Transverse colon (tissue), 4 donors: ENCODE results near the gene PPP1R37. TPM values are rescaled to one million over a fixed set of nuclear protein-coding genes. Genes with fewer than 3 reads are reported as not detected.

ENCODE experiments used
- DNase-seq: peaks from one replicate; pipeline ENCODE4 v3.0.0-alpha.2; 2019
- H3K27ac ChIP-seq, 4 donors: fragments of 200-600 bp; sonication (generic); 2 replicates each; pipeline ENCODE4 v1.5.1; 2016 to 2018; ENCODE audit warnings: inconsistent platforms in 4 of 4
- H3K27me3 ChIP-seq: fragments of 200-600 bp; sonication (generic); 2 replicates; pipeline ENCODE4 v1.5.1; 2017; ENCODE audit warnings: inconsistent platforms
- H3K36me3 ChIP-seq, 4 donors: fragments of 200-600 bp; sonication (generic); 2 replicates each; pipeline ENCODE4 v1.5.1; 2017 to 2019; ENCODE audit warnings: inconsistent platforms in 4 of 4
- H3K4me1 ChIP-seq, 4 donors: fragments of 200-600 bp; sonication (generic); 2 replicates each; pipeline ENCODE4 v1.5.1; 2017 to 2020; ENCODE audit warnings: inconsistent platforms in 4 of 4
- H3K4me3 ChIP-seq, 4 donors: fragments of 200-600 bp; sonication (generic); 1 replicate in 1 of 4; 2 replicates in 3 of 4; pipeline versions ENCODE4 v1.5.1 to v1.6.1; 2017 to 2019; ENCODE audit warnings: inconsistent platforms in 4 of 4
- H3K9me3 ChIP-seq, 2 donors: fragments of 200-600 bp; sonication (generic); 2 replicates each; pipeline ENCODE4 v1.5.1; 2017 to 2019; ENCODE audit warnings: inconsistent platforms in 2 of 2
- CTCF ChIP-seq, 5 experiments: fragments of 200-600 bp in 3 of 5; fragments of 450-650 bp in 2 of 5; sonication (generic) in 3 of 5; IDR thresholded peaks; 1 replicate in 2 of 5; 2 replicates in 3 of 5; pipeline ENCODE4 v1.5.1; 2016 to 2017; ENCODE audit warnings: antibody characterized with exemption in 5 of 5, inconsistent platforms in 3 of 5, mild to moderate bottlenecking in 2 of 5, moderate library complexity in 1 of 5
- EP300 ChIP-seq: sonication (generic); formaldehyde crosslinking; IDR thresholded peaks from one replicate; pipeline ENCODE4 v1.6.1; 2017; ENCODE audit warnings: antibody characterized with exemption, low read depth
- POLR2A ChIP-seq: fragments of 450-650 bp; IDR thresholded peaks from one replicate; pipeline ENCODE4 v1.6.1; 2016; ENCODE audit warnings: antibody characterized with exemption, mild to moderate bottlenecking, moderate library complexity
- POLR2AphosphoS5 ChIP-seq, 3 donors: sonication (generic); formaldehyde crosslinking; IDR thresholded peaks; one replicate each; pipeline ENCODE4 v1.6.1; 2016; ENCODE audit warnings: antibody characterized with exemption in 3 of 3
- WGBS, 2 donors: methylation state at CpG; one replicate each; pipeline ENCODE4 v1.1.5; 2018; ENCODE audit warnings: low coverage in 1 of 2; 5-methylcytosine and 5-hydroxymethylcytosine counted together
- in situ Hi-C, 4 donors: fragments of 200-750 bp; cut with MboI; loops; one replicate each; pipeline versions ENCODE4 v1.15.0 to v1.15.1; 2017; ENCODE audit warnings: low sequenced_read_pairs in 3 of 4, low pct_ligation_motif_present in 1 of 4, low pct_unique_long_range_greater_than_20kb in 1 of 4
- intact Hi-C: fragments of 100-400 bp; cut with DNase I; formaldehyde crosslinking; loops from one replicate; pipeline ENCODE4 v1.15.1; 2023; ENCODE audit warnings: low total_unique reads
- total RNA-seq, 4 donors: library from RNA; depleted of rRNA; stranded (reverse); fragments of >200 nt; gene quantifications; one replicate each; pipeline ENCODE4 v1.1.0, GENCODE V29; 2016

Gene PPP1R37
- total RNA-seq, 4 donors from 2014 or later, result 31.1 to 92.5 (median 45.2) TPM

- Histone ChIP-seq H3K36me3 (no peaks in the 10 kb centered on the region), H3K4me1 (no peaks in the 10 kb centered on the region), H3K27me3 (no peaks in the 10 kb centered on the region), H3K9me3 (no peaks in the 10 kb centered on the region), H3K4me3 (no peak overlapping the region), H3K27ac (no peak overlapping the region)
- 46% methylated on average over 13 of the region's 13 CpGs; no CpG with 5 or more reads in 1 of the 2 donors for WGBS, 2 donors
- no peak for TF ChIP-seq EP300
- peak in 2 of 5 experiments; percentile 19 to 39 for TF ChIP-seq CTCF (IDR thresholded peaks at IDR 0.05)
- DNase-seq, result no peak
- intact Hi-C loops (no loop called here), in situ Hi-C loops (no loop called here)
These were observed 38.1 kb downstream of the PPP1R37 start for GRCh38 chr19:45130888-45131615.

- Histone ChIP-seq H3K27ac (no peak overlapping the region), H3K36me3 (no peaks in the 10 kb centered on the region), H3K4me1 (peaks cover 0 to 17% (median 0%) of the 10 kb centered on the region in 4 donors), H3K9me3 (no peaks in the 10 kb centered on the region), H3K4me3 (no peak overlapping the region), H3K27me3 (no peaks in the 10 kb centered on the region)
- intact Hi-C loops (no loop called here), in situ Hi-C loops (no loop called here)
- 91% methylated on average over 8 of the region's 8 CpGs; no CpG with 5 or more reads in 1 of the 2 donors for WGBS, 2 donors
- TF ChIP-seq POLR2A (no peak), CTCF (IDR thresholded peaks at IDR 0.05) (no peak), POLR2AphosphoS5 (IDR thresholded peaks at IDR 0.05) (no peak), EP300 (no peak)
- no peak for DNase-seq
These were observed 40.7 kb downstream of the PPP1R37 start for GRCh38 chr19:45133661-45134060.

GRCh38 chr19:45135176-45135885 lies 42.4 kb downstream of the PPP1R37 start:
- Histone ChIP-seq H3K9me3 (no peaks in the 10 kb centered on the region), H3K27ac (no peak overlapping the region), H3K36me3 (no peaks in the 10 kb centered on the region), H3K27me3 (no peaks in the 10 kb centered on the region), H3K4me3 (no peak overlapping the region), H3K4me1 (peaks cover 0 to 17% (median 0%) of the 10 kb centered on the region in 4 donors)
- intact Hi-C loops (no loop called here), in situ Hi-C loops (no loop called here)
- no peak for DNase-seq
- TF ChIP-seq EP300 (no peak), POLR2AphosphoS5 (IDR thresholded peaks at IDR 0.05) (no peak), CTCF (IDR thresholded peaks at IDR 0.05) (no peak), POLR2A (no peak)
- 95 to 100% methylated on average over 2 to 21 of the region's 21 CpGs for WGBS, 2 donors

- DNase-seq, result no peak
- in situ Hi-C loops, result no loop called here
- H3K9me3 ChIP-seq, result no peaks in the 10 kb centered on the region
- H3K27me3 ChIP-seq, result no peaks in the 10 kb centered on the region
- peaks cover 0 to 17% (median 0%) of the 10 kb centered on the region in 4 donors for H3K4me1 ChIP-seq
- H3K4me3 ChIP-seq, result no peak overlapping the region
- intact Hi-C loops, result no loop called here
- peak overlapping the region in 3 of 4 donors; percentile 45 to 68 (median 57) for H3K27ac ChIP-seq
- 67 to 88% methylated on average over 2 to 12 of the region's 12 CpGs for WGBS, 2 donors
- peaks cover 0 to under 1% (median 0%) of the 10 kb centered on the region in 4 donors for H3K36me3 ChIP-seq
- TF ChIP-seq POLR2AphosphoS5 (IDR thresholded peaks at IDR 0.05) (no peak), EP300 (no peak), CTCF (IDR thresholded peaks at IDR 0.05) (no peak), POLR2A (no peak)
These were observed 43.7 kb downstream of the PPP1R37 start for GRCh38 chr19:45136507-45137178.
